Endothelial cell of umbilical vein (primary cell): ENCODE data around the gene ACBD6.

Source experiments
- POLR2A ChIP-seq: IDR thresholded peaks from 2 replicates; pipeline ENCODE4 v1.6.1; 2012; ENCODE audit warnings: low read depth, mild to moderate bottlenecking, control low read depth, low read length
- POLR2AphosphoS5 ChIP-seq: IDR thresholded peaks from 2 replicates; pipeline ENCODE4 v1.6.1; 2012; ENCODE audit warnings: low read depth, mild to moderate bottlenecking, control low read depth, low read length, moderate library complexity; ENCODE audit not compliant: insufficient read depth
- TF ChIP-seq, protein P1 (sequence below), 2 donors: IDR thresholded peaks; 1 replicate in 1 of 2; 2 replicates in 1 of 2; pipeline ENCODE4 v1.5.1; 2011; ENCODE audit warnings: low read length in 2 of 2, mild to moderate bottlenecking in 2 of 2, moderate library complexity in 2 of 2, control low read depth in 1 of 2, inconsistent platforms in 1 of 2, low read depth in 1 of 2; ENCODE audit not compliant: insufficient read depth in 1 of 2; ENCODE audit errors: extremely low read depth in 1 of 2
- TF ChIP-seq, protein P2 (sequence below): IDR thresholded peaks from 2 replicates; pipeline ENCODE4 v1.6.1; 2011; ENCODE audit not compliant: insufficient read depth, insufficient read length

DNA sequence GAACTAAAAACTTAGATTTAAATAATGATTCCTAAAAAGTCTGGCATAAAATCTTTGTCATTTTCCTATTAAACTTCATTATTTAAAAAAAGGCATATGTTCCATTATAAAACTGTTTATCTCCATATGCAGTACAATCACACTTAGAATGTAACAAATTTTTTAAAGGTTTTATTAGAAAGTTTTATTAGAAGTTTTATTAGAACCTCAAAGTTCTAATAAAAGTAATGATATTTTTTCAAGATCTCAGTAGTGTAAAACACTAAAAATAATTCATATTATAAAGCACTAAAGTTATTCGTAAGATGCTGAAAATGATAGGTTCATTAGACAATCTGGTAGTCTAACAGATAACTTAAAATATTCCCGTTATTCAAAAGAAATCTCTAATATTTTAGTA is 43.6 kb downstream of the ACBD6 start:
- TF ChIP-seq, protein P1, sequence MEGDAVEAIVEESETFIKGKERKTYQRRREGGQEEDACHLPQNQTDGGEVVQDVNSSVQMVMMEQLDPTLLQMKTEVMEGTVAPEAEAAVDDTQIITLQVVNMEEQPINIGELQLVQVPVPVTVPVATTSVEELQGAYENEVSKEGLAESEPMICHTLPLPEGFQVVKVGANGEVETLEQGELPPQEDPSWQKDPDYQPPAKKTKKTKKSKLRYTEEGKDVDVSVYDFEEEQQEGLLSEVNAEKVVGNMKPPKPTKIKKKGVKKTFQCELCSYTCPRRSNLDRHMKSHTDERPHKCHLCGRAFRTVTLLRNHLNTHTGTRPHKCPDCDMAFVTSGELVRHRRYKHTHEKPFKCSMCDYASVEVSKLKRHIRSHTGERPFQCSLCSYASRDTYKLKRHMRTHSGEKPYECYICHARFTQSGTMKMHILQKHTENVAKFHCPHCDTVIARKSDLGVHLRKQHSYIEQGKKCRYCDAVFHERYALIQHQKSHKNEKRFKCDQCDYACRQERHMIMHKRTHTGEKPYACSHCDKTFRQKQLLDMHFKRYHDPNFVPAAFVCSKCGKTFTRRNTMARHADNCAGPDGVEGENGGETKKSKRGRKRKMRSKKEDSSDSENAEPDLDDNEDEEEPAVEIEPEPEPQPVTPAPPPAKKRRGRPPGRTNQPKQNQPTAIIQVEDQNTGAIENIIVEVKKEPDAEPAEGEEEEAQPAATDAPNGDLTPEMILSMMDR (IDR thresholded peaks at IDR 0.05; ENCODE audit: extremely low read depth in 1 of 2, insufficient read depth in 1 of 2, low read depth in 1 of 2, low read length in 2 of 2) = no peak
- TF ChIP-seq POLR2A = no peak
- TF ChIP-seq, protein P2, sequence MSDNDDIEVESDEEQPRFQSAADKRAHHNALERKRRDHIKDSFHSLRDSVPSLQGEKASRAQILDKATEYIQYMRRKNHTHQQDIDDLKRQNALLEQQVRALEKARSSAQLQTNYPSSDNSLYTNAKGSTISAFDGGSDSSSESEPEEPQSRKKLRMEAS = no peak
- TF ChIP-seq POLR2AphosphoS5 = no peak
